ENCODE results near the gene GSTM3. TPM values are rescaled to one million over a fixed set of nuclear protein-coding genes. Genes with fewer than 3 reads are reported as not detected.

GSTM3 gene
- total RNA-seq, 2 donors from 2014 or later: 68.5 to 73.8 TPM

Other genes starting within 250 kb of the GSTM3 start
- 1 to 10 TPM; 6.2 to 6.9 TPM for gene CYB561D1, start 246.9 kb downstream of the GSTM3 start, total RNA-seq
- gene AMIGO1, start 231.3 kb downstream of the GSTM3 start, total RNA-seq: 1 to 10 TPM; 2.6 to 8.6 TPM
- not detected for gene GPR61, start 201.2 kb downstream of the GSTM3 start, total RNA-seq
- 1 to 10 TPM; 3.6 to 4.9 TPM for gene GNAI3, start 192.4 kb downstream of the GSTM3 start, total RNA-seq
- not detected for gene GNAT2, start 121.4 kb downstream of the GSTM3 start, total RNA-seq
- 100 to 1,000 TPM in 1 of 2 donors, 10 to 100 TPM in 1; 22.1 to 111 TPM for gene AMPD2, start 121.2 kb downstream of the GSTM3 start, total RNA-seq
- gene GSTM4, start 84.9 kb downstream of the GSTM3 start, total RNA-seq: 10 to 100 TPM; 24.1 to 37.2 TPM
- gene GSTM2, start 73.0 kb downstream of the GSTM3 start, total RNA-seq: 10 to 100 TPM; 51.1 to 60.6 TPM
- gene GSTM1, start 53.2 kb downstream of the GSTM3 start, total RNA-seq: 10 to 100 TPM in 1 of 2 donors, not detected in 1; 19.5 TPM
- 1 to 10 TPM in 1 of 2 donors, not detected in 1; 1.8 TPM for gene GSTM5, start 28.8 kb downstream of the GSTM3 start, total RNA-seq
- gene EPS8L3, start 22.9 kb upstream of the GSTM3 start, total RNA-seq: 1 to 10 TPM in 1 of 2 donors, not detected in 1; 4.2 TPM
- 10 to 100 TPM; 26.7 to 60.7 TPM for gene CSF1, start 169.8 kb upstream of the GSTM3 start, total RNA-seq
- gene AHCYL1, start 243.7 kb upstream of the GSTM3 start, total RNA-seq: 10 to 100 TPM; 38.4 to 61.6 TPM

All from body of pancreas (tissue), 2 donors.